ENCODE data around the gene ITLN2. TPM values are rescaled to one million over a fixed set of nuclear protein-coding genes. Genes with fewer than 3 reads are reported as not detected.
A peak's percentile ranks its signal among the peaks of the same experiment; 100 is the strongest.
"Not testable (repeated sequence)": the region's sequence is repeated elsewhere in the genome, so short reads cannot be mapped to it uniquely, and the experiment has no call there.

The ITLN2 gene
- total RNA-seq, 2 donors from 2014 or later = 20.3 to 29.7 TPM

DNA sequence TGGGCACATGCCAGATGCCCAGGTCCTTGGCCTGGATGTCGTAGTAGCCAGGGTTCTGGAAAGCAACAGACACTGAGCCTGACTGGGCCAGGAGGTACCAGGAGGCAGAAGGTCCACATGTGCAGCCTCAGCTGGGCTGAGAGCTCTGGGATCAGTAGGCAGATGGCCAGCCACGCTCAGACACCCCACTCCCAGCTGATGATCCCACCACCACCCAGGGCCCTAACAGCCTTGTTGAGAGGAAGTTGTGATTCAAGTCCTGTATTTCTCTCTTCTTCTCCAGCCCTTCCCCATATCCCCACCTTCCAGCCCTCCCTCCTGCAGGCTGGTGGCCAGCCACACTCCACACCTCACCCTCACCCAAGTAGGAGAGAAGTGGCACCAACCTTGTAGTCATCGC, 4.0 kb downstream of the ITLN2 start:
- Mint-ChIP-seq H3K9me3 (no peaks in the 10 kb centered on the region), H3K27ac (peak overlapping the region; percentile 94), H3K4me3 (peak overlapping the region; percentile 62), H3K36me3 (ENCODE audit: low read depth) (peaks cover 20% of the 10 kb centered on the region), H3K4me1 (peaks cover 52% of the 10 kb centered on the region), H3K27me3 (ENCODE audit: insufficient read depth) (no peaks in the 10 kb centered on the region)
- TF ChIP-seq, protein P1, sequence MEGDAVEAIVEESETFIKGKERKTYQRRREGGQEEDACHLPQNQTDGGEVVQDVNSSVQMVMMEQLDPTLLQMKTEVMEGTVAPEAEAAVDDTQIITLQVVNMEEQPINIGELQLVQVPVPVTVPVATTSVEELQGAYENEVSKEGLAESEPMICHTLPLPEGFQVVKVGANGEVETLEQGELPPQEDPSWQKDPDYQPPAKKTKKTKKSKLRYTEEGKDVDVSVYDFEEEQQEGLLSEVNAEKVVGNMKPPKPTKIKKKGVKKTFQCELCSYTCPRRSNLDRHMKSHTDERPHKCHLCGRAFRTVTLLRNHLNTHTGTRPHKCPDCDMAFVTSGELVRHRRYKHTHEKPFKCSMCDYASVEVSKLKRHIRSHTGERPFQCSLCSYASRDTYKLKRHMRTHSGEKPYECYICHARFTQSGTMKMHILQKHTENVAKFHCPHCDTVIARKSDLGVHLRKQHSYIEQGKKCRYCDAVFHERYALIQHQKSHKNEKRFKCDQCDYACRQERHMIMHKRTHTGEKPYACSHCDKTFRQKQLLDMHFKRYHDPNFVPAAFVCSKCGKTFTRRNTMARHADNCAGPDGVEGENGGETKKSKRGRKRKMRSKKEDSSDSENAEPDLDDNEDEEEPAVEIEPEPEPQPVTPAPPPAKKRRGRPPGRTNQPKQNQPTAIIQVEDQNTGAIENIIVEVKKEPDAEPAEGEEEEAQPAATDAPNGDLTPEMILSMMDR (conservative IDR thresholded peaks at IDR 0.05) = no peak
- no peak for DNase-seq
- Histone ChIP-seq H3K27ac (ENCODE audit: low read depth, low read length) (no peak overlapping the region), H3K9ac (ENCODE audit: extremely low read depth, low read length, poor library complexity, severe bottlenecking) (peak overlapping the region; percentile 11), H3K27me3 (ENCODE audit: control insufficient read depth, insufficient read depth, low read length, poor library complexity, severe bottlenecking) (no peaks in the 10 kb centered on the region), H3K36me3 (ENCODE audit: control insufficient read depth, insufficient read depth, low read length) (peaks cover 4% of the 10 kb centered on the region), H3K9me3 (ENCODE audit: control insufficient read depth, low read length) (no peaks in the 10 kb centered on the region), H3K4me1 (ENCODE audit: control insufficient read depth, insufficient read depth, low read length) (peaks cover 5% of the 10 kb centered on the region), H3K4me3 (ENCODE audit: low read length) (peak overlapping the region; percentile 75)
- WGBS, 2 experiments (ENCODE audit: insufficient coverage in 1 of 2, insufficient read length in 1 of 2) = 88% methylated on average over 3 of the region's 3 CpGs; no CpG with 5 or more reads in 1 of the 2 experiments

DNA sequence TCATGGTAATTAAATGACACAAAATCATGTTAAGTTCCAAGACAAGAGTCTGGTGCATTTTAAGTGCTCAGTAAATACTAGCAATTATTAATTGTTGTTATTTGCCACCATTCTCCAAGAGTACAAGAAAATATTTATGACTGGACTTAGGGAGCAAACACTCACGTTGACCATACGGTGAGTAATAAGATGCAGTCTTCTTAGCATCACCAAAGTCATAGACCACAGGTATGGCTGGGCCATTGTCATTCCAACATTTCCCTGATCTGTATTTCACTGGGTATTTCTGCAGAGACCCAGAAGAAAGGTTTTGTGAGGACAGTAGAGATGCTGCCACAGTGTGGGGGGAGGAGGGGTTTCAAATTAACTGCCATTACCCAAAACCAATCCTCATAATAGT, 4.7 kb downstream of the ITLN2 start:
- Mint-ChIP-seq H3K27me3 (ENCODE audit: insufficient read depth) (no peaks in the 10 kb centered on the region), H3K4me3 (peak overlapping the region; percentile 62), H3K36me3 (ENCODE audit: low read depth) (peaks cover 27% of the 10 kb centered on the region), H3K27ac (peak overlapping the region; percentile 94), H3K9me3 (no peaks in the 10 kb centered on the region), H3K4me1 (peaks cover 52% of the 10 kb centered on the region)
- no peak overlapping the region for H3K27ac ChIP-seq (ENCODE audit: low read depth, low read length)
- TF ChIP-seq, protein P1 (conservative IDR thresholded peaks at IDR 0.05) = no peak
- no peaks in the 10 kb centered on the region for H3K27me3 ChIP-seq (ENCODE audit: control insufficient read depth, insufficient read depth, low read length, poor library complexity, severe bottlenecking)
- peaks cover 6% of the 10 kb centered on the region for H3K9me3 ChIP-seq (ENCODE audit: control insufficient read depth, low read length)
- peaks cover 5% of the 10 kb centered on the region for H3K4me1 ChIP-seq (ENCODE audit: control insufficient read depth, insufficient read depth, low read length)
- peak overlapping the region; percentile 75 for H3K4me3 ChIP-seq (ENCODE audit: low read length)
- H3K9ac ChIP-seq (ENCODE audit: extremely low read depth, low read length, poor library complexity, severe bottlenecking) = peak overlapping the region; percentile 11
- peaks cover 11% of the 10 kb centered on the region for H3K36me3 ChIP-seq (ENCODE audit: control insufficient read depth, insufficient read depth, low read length)
- DNase-seq = no peak
- WGBS, 2 experiments (ENCODE audit: insufficient coverage in 1 of 2, insufficient read length in 1 of 2) = 85 to 86% methylated on average over 2 of the region's 2 CpGs

DNA sequence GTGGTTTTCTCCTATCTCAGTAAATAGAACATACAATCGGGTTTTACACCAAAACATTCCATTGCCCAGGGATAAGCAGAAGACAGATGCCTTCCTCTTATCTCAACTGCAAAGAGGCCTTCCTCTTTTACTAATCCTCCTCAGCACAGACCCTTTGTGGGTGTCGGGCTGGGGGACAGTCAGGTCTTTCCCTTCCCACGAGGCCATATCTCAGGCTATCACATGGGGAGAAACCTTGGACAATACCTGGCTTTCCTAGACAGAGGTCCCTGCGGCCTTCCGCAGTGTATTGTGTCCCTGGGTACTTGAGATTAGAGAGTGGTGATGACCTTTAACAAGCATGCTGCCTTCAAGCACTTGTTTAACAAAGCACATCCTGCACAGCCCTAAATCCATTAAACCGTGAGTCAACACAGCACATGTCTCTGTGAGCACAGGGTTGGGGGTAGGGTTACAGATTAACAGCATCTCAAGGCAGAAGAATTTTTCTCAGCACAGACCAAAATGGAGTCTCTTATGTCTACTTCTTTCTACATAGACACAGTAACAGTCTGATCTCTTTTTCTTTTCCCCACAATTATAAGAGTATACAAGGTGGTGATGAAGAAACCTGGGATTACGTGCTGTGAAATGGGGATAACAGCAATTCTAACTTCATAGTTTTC, 5.3 kb downstream of the ITLN2 start:
- H3K4me3 ChIP-seq (ENCODE audit: low read length) = peak overlapping the region; percentile 75
- not testable (repeated sequence) for H3K27me3 ChIP-seq (ENCODE audit: control insufficient read depth, insufficient read depth, low read length, poor library complexity, severe bottlenecking); H3K9me3 Mint-ChIP-seq; H3K27ac ChIP-seq (ENCODE audit: low read depth, low read length); DNase-seq; H3K27me3 Mint-ChIP-seq (ENCODE audit: insufficient read depth); H3K9me3 ChIP-seq (ENCODE audit: control insufficient read depth, low read length); H3K4me1 ChIP-seq (ENCODE audit: control insufficient read depth, insufficient read depth, low read length)
- H3K9ac ChIP-seq (ENCODE audit: extremely low read depth, low read length, poor library complexity, severe bottlenecking) = peak overlapping the region; percentile 11
- Mint-ChIP-seq H3K36me3 (ENCODE audit: low read depth) (peaks cover 33% of the 10 kb centered on the region), H3K4me1 (peaks cover 46% of the 10 kb centered on the region), H3K27ac (peak overlapping the region; percentile 94), H3K4me3 (peak overlapping the region; percentile 62)
- 58% methylated on average over 2 of the region's 7 CpGs; no CpG with 5 or more reads in 1 of the 2 experiments for WGBS, 2 experiments (ENCODE audit: insufficient coverage in 1 of 2, insufficient read length in 1 of 2)
- peaks cover 17% of the 10 kb centered on the region for H3K36me3 ChIP-seq (ENCODE audit: control insufficient read depth, insufficient read depth, low read length)

Measured in endodermal cell (in vitro differentiated cells).